ENCODE measurements around the gene PIK3CB. TPM values are rescaled to one million over a fixed set of nuclear protein-coding genes. Genes with fewer than 3 reads are reported as not detected.

The PIK3CB gene
- total and polyA plus RNA-seq, 10 of the 15 experiments (the other 5 are each of a cell fraction or from before 2014, with no cell fraction given): 5.0 to 18.4 (median 10.4) TPM

- Histone ChIP-seq H3K9me3 (replicated peaks; ENCODE audit: control insufficient read depth, insufficient read depth, low read length) (no peaks in the 10 kb centered on the region; the same call in 1 of the 3 replicates), H3K9ac (ENCODE audit: control insufficient read depth, insufficient read depth, low read length) (no peak overlapping the region), H3K4me1 (ENCODE audit: control insufficient read depth, insufficient read depth, low read length) (peaks cover 12% of the 10 kb centered on the region), H3K79me2 (ENCODE audit: control insufficient read depth, insufficient read depth, low read length) (no peaks in the 10 kb centered on the region), H3K27me3 (replicated peaks in 1 of 2; ENCODE audit: control insufficient read depth in 2 of 2, insufficient read depth in 2 of 2, low read length in 1 of 2) (no peaks in the 10 kb centered on the region), H3K36me3 (ENCODE audit: control insufficient read depth in 2 of 2, insufficient read depth in 2 of 2, low read length in 1 of 2) (no peaks in the 10 kb centered on the region), H3K4me3 (no peak overlapping the region), H3K4me2 (ENCODE audit: control insufficient read depth, insufficient read depth) (no peak overlapping the region), H2AFZ (ENCODE audit: control insufficient read depth, low read depth, low read length) (no peak overlapping the region), H3K27ac (ENCODE audit: control insufficient read depth, insufficient read depth) (no peak overlapping the region), H4K20me1 (ENCODE audit: control insufficient read depth, insufficient read depth) (no peaks in the 10 kb centered on the region)
- no peak for FAIRE-seq
- no peak for TF ChIP-seq ZNF622 (IDR thresholded peaks at IDR 0.05)
- no peak for TF ChIP-seq BCLAF1 (IDR thresholded peaks at IDR 0.05)
- RAD21 ChIA-PET (ENCODE audit: unreplicated experiment): no interaction called here
- in situ Hi-C loops (cut with MboI) (no loop called here), intact Hi-C loops (cut with micrococcal nuclease; ENCODE audit: unreplicated experiment) (no loop called here)
- POLR2A ChIA-PET: no interaction called here
- CTCF ChIA-PET: no interaction called here
- 71% methylated on average over 10 of the region's 10 CpGs for WGBS (ENCODE audit: insufficient coverage, insufficient replicate concordance, low lambda C conversion rate, missing lambda C conversion rate)
- SMC1A ChIA-PET (ENCODE audit: uncharacterized antibody, unreplicated experiment): interaction anchor here (0.9 kb wide), 1 partner anchor 14 kb away, joined by 3 read pairs; no protein-coding TSS in a partner anchor
- no peak for ATAC-seq
- no TSS peak for BruUV-seq (replicated peaks)
- DNase-seq (ENCODE audit: low read depth, low spot score): no peak
Measured at GRCh38 chr3:138846262-138846791, 11.6 kb upstream of the PIK3CB start.

DNA sequence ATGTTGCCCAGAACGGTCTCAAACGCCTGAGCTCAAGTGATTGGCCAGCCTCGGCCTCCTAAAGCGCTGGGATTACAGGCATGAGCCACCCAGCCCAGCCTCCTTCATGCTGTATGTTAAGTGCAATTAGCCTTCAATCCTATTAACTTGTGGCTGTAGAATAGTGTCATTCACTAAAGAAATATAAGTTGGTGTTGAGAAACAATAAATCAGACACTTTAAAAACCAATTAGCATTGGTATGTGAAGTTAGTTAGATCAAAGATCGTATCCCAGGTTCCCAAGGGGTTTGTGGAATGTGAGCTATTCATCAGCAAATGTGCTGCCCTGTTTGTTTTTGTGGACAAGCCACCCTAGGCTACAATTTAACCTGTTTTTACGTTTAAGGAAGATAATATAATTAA, 11.0 kb upstream of the PIK3CB start:
- H3K4me3 ChIP-seq: no peak overlapping the region
- POLR2A ChIA-PET: no interaction called here
- H3K4me2 ChIP-seq (ENCODE audit: control insufficient read depth, insufficient read depth): no peak overlapping the region
- no peak overlapping the region for H2AFZ ChIP-seq (ENCODE audit: control insufficient read depth, low read depth, low read length)
- SMC1A ChIA-PET (ENCODE audit: uncharacterized antibody, unreplicated experiment): interaction anchor here (0.9 kb wide), 1 partner anchor 15 kb away, joined by 3 read pairs; no protein-coding TSS in a partner anchor
- no peak for ATAC-seq
- FAIRE-seq: no peak
- H3K36me3 ChIP-seq (ENCODE audit: control insufficient read depth in 2 of 2, insufficient read depth in 2 of 2, low read length in 1 of 2): no peaks in the 10 kb centered on the region
- WGBS (ENCODE audit: insufficient coverage, insufficient replicate concordance, low lambda C conversion rate, missing lambda C conversion rate): 56% methylated on average over 6 of the region's 6 CpGs
- no peaks in the 10 kb centered on the region for H3K27me3 ChIP-seq (replicated peaks in 1 of 2; ENCODE audit: control insufficient read depth in 2 of 2, insufficient read depth in 2 of 2, low read length in 1 of 2)
- CTCF ChIA-PET: no interaction called here
- H3K9me3 ChIP-seq (replicated peaks; ENCODE audit: control insufficient read depth, insufficient read depth, low read length): no peaks in the 10 kb centered on the region; the same call in 1 of the 3 replicates
- intact Hi-C loops (cut with micrococcal nuclease; ENCODE audit: unreplicated experiment) (no loop called here), in situ Hi-C loops (cut with MboI) (no loop called here)
- BruUV-seq (replicated peaks): no TSS peak
- no peak for DNase-seq (ENCODE audit: low read depth, low spot score)
- H3K27ac ChIP-seq (ENCODE audit: control insufficient read depth, insufficient read depth): no peak overlapping the region
- H3K9ac ChIP-seq (ENCODE audit: control insufficient read depth, insufficient read depth, low read length): no peak overlapping the region
- H3K4me1 ChIP-seq (ENCODE audit: control insufficient read depth, insufficient read depth, low read length): peaks cover 12% of the 10 kb centered on the region
- no peaks in the 10 kb centered on the region for H4K20me1 ChIP-seq (ENCODE audit: control insufficient read depth, insufficient read depth)
- H3K79me2 ChIP-seq (ENCODE audit: control insufficient read depth, insufficient read depth, low read length): no peaks in the 10 kb centered on the region
- RAD21 ChIA-PET (ENCODE audit: unreplicated experiment): no interaction called here
- TF ChIP-seq SREBF1 (IDR thresholded peaks at IDR 0.05; ENCODE audit: low read length): no peak
- no peak for TF ChIP-seq CEBPZ (IDR thresholded peaks at IDR 0.05; ENCODE audit: low read depth, low read length)
- TF ChIP-seq ZBTB33 (IDR thresholded peaks at IDR 0.05): no peak
